ENCODE results near the gene CEBPB.
"Not testable (repeated sequence)": the region's sequence is repeated elsewhere in the genome, so short reads cannot be mapped to it uniquely, and the experiment has no call there.

Gene CEBPB

GRCh38 chr20:50193836-50194421, 3.3 kb downstream of the CEBPB start:
- no peak for DNase-seq

- DNase-seq = no peak
Observed at GRCh38 chr20:50194422-50194830, 3.8 kb downstream of the CEBPB start.

GRCh38 chr20:50194831-50195523, 4.3 kb downstream of the CEBPB start:
- DNase-seq = peak; percentile 55

- no peak for DNase-seq
Observed at GRCh38 chr20:50195524-50196120, 5.0 kb downstream of the CEBPB start.

GRCh38 chr20:50196248-50196647, 5.6 kb downstream of the CEBPB start:
- DNase-seq = no peak

- no peak for DNase-seq
Observed at GRCh38 chr20:50196896-50197295, 6.3 kb downstream of the CEBPB start.

- DNase-seq = peak; percentile 87
Observed at GRCh38 chr20:50197463-50198179, 7.0 kb downstream of the CEBPB start.

- DNase-seq = no peak
Observed at GRCh38 chr20:50198180-50198666, 7.6 kb downstream of the CEBPB start.

GRCh38 chr20:50198716-50199115, 8.1 kb downstream of the CEBPB start:
- DNase-seq = no peak

- DNase-seq = no peak
Observed at GRCh38 chr20:50199703-50200102, 9.1 kb downstream of the CEBPB start.

- no peak for DNase-seq
Observed at GRCh38 chr20:50200482-50201104, 10.0 kb downstream of the CEBPB start.

GRCh38 chr20:50201710-50202109, 11.1 kb downstream of the CEBPB start:
- not testable (repeated sequence) for DNase-seq

GRCh38 chr20:50202677-50203076, 12.0 kb downstream of the CEBPB start:
- no peak for DNase-seq

GRCh38 chr20:50203951-50204937, 13.6 kb downstream of the CEBPB start:
- DNase-seq = no peak

- no peak for DNase-seq
Observed at GRCh38 chr20:50207026-50207425, 16.4 kb downstream of the CEBPB start.

- DNase-seq = no peak
Observed at GRCh38 chr20:50208085-50208491, 17.5 kb downstream of the CEBPB start.

- DNase-seq = not testable (repeated sequence)
Observed at GRCh38 chr20:50208815-50209214, 18.2 kb downstream of the CEBPB start.

- DNase-seq = no peak
Observed at GRCh38 chr20:50210066-50210619, 19.5 kb downstream of the CEBPB start.

GRCh38 chr20:50211091-50211490, 20.5 kb downstream of the CEBPB start:
- DNase-seq = no peak

GRCh38 chr20:50213531-50214106, 23.0 kb downstream of the CEBPB start:
- DNase-seq = no peak

All from hematopoietic multipotent progenitor cell treated with erythropoietin and hydrocortisone succinate and interleukin-3 and kit ligand, for 8 days (in vitro differentiated cells).